Natural killer cell (primary cell): ENCODE measurements around the gene PLXDC1. TPM values are rescaled to one million over a fixed set of nuclear protein-coding genes. Genes with fewer than 3 reads are reported as not detected.

Source experiments
- ATAC-seq, 3 donors: fragments of 150-1000 bp in 2 of 3; fragments of 200-7000 bp in 1 of 3; cut with Tn5 transposase; 1 replicate in 1 of 3; 2 replicates in 2 of 3; pipeline ENCODE4 v1.10.0; 2021; ENCODE audit warnings: mild to moderate bottlenecking in 2 of 3, moderate library complexity in 2 of 3
- DNase-seq, 2 donors: peaks; one replicate each; pipeline versions ENCODE4 v3.0.0 to v3.0.0-alpha.2; 2013 to 2021; ENCODE audit warnings: mixed read lengths in 1 of 2
- H3K27ac ChIP-seq: one replicate; pipeline ENCODE4 v1.5.1; 2013; ENCODE audit warnings: mild to moderate bottlenecking, low read length
- H3K27me3 ChIP-seq: one replicate; pipeline ENCODE4 v1.6.1; 2013; ENCODE audit warnings: low read length; ENCODE audit not compliant: control insufficient read depth, insufficient read depth
- H3K36me3 ChIP-seq: one replicate; pipeline ENCODE4 v1.6.1; 2013; ENCODE audit warnings: low read length; ENCODE audit not compliant: control insufficient read depth, insufficient read depth
- H3K4me1 ChIP-seq: one replicate; pipeline ENCODE4 v1.6.1; 2013; ENCODE audit warnings: low read length; ENCODE audit not compliant: control insufficient read depth, insufficient read depth
- H3K4me3 ChIP-seq: one replicate; pipeline ENCODE4 v1.5.1; 2013; ENCODE audit warnings: low read length
- H3K9me3 ChIP-seq: one replicate; pipeline ENCODE4 v1.6.1; 2013; ENCODE audit warnings: low read length; ENCODE audit not compliant: control insufficient read depth, insufficient read depth
- H3K27ac Mint-ChIP-seq, 2 donors: one replicate each; pipeline ENCODE4 v1.8.0; 2022; ENCODE audit warnings: mild to moderate bottlenecking in 2 of 2, mixed read lengths in 2 of 2, moderate library complexity in 1 of 2
- H3K27me3 Mint-ChIP-seq, 2 donors: one replicate each; pipeline ENCODE4 v1.8.0; 2022; ENCODE audit warnings: low read depth in 2 of 2, mixed read lengths in 2 of 2
- H3K36me3 Mint-ChIP-seq: one replicate; pipeline ENCODE4 v1.8.0; 2022; ENCODE audit warnings: mixed read lengths
- H3K4me1 Mint-ChIP-seq, 2 donors: one replicate each; pipeline ENCODE4 v1.8.0; 2022; ENCODE audit warnings: mixed read lengths in 2 of 2
- H3K4me3 Mint-ChIP-seq: one replicate; pipeline ENCODE4 v1.8.0; 2022; ENCODE audit warnings: mild to moderate bottlenecking, moderate library complexity, mixed read lengths
- H3K9me3 Mint-ChIP-seq, 2 donors: one replicate each; pipeline ENCODE4 v1.8.0; 2022; ENCODE audit warnings: mixed read lengths in 2 of 2
- CTCF ChIP-seq: fragments of 200-600 bp; IDR thresholded peaks from one replicate; pipeline ENCODE4 v1.8.0; 2022; ENCODE audit warnings: antibody characterized with exemption
- WGBS: methylation state at CpG from one replicate; pipeline ENCODE4 v1.1.7; 2013; ENCODE audit warnings: missing lambda C conversion rate; ENCODE audit not compliant: insufficient coverage; 5-methylcytosine and 5-hydroxymethylcytosine counted together
- intact Hi-C: fragments of 100-400 bp; cut with micrococcal nuclease; formaldehyde crosslinking; loops from one replicate; pipeline ENCODE4 v1.14.2; 2022
- total RNA-seq, 4 donors: library from RNA; stranded (reverse); fragments of 120-200 nt in 1 of 4; gene quantifications; one replicate each; pipeline versions ENCODE4 v1.2.3 to v1.2.4, GENCODE V29; 2013 to 2022

The PLXDC1 gene
- total RNA-seq, 3 donors from 2014 or later (not counting 1 experiment from before 2014, with no cell fraction given) = 5.7 to 53.6 (median 15.9) TPM

- peak overlapping the region; percentile 72 to 84 for H3K27ac Mint-ChIP-seq
- ATAC-seq (no peak), DNase-seq (no peak)
- 90% methylated on average over 9 of the region's 10 CpGs for WGBS
- no peaks in the 10 kb centered on the region for H3K9me3 Mint-ChIP-seq
- no peak for TF ChIP-seq CTCF
- peak overlapping the region; percentile 68 for H3K4me3 Mint-ChIP-seq
- no peaks in the 10 kb centered on the region for H3K27me3 Mint-ChIP-seq
- Histone ChIP-seq H3K27ac (no peak overlapping the region), H3K4me3 (no peak overlapping the region), H3K27me3 (no peaks in the 10 kb centered on the region), H3K36me3 (peaks cover 12% of the 10 kb centered on the region), H3K9me3 (no peaks in the 10 kb centered on the region), H3K4me1 (peaks cover 46% of the 10 kb centered on the region)
- H3K36me3 Mint-ChIP-seq = no peaks in the 10 kb centered on the region
- peaks cover 22 to 51% of the 10 kb centered on the region in 2 donors for H3K4me1 Mint-ChIP-seq
- intact Hi-C loops = no loop called here
Observed at GRCh38 chr17:39194985-39195524, 43.6 kb upstream of the PLXDC1 start.

GRCh38 chr17:39194089-39194984, 42.9 kb upstream of the PLXDC1 start:
- peak overlapping the region in 1 of 2 donors; percentile 84 for H3K27ac Mint-ChIP-seq
- intact Hi-C loops = no loop called here
- peaks cover 42% of the 10 kb centered on the region for H3K4me1 ChIP-seq
- no peak for ATAC-seq
- H3K4me3 Mint-ChIP-seq = no peak overlapping the region
- H3K36me3 ChIP-seq = peaks cover 12% of the 10 kb centered on the region
- no peak for DNase-seq
- no peaks in the 10 kb centered on the region for H3K27me3 ChIP-seq
- WGBS = 94% methylated on average over 20 of the region's 20 CpGs
- H3K9me3 Mint-ChIP-seq = no peaks in the 10 kb centered on the region
- no peaks in the 10 kb centered on the region for H3K9me3 ChIP-seq
- H3K36me3 Mint-ChIP-seq = no peaks in the 10 kb centered on the region
- H3K27me3 Mint-ChIP-seq = no peaks in the 10 kb centered on the region
- no peak overlapping the region for H3K27ac ChIP-seq
- no peak overlapping the region for H3K4me3 ChIP-seq
- TF ChIP-seq CTCF = no peak
- H3K4me1 Mint-ChIP-seq = peaks cover 15 to 44% of the 10 kb centered on the region in 2 donors

- H3K4me1 Mint-ChIP-seq = peaks cover 11 to 44% of the 10 kb centered on the region in 2 donors
- ATAC-seq (no peak), DNase-seq (no peak)
- WGBS = 88% methylated on average over 8 of the region's 10 CpGs
- H3K4me3 ChIP-seq = no peak overlapping the region
- no peaks in the 10 kb centered on the region for H3K9me3 Mint-ChIP-seq
- TF ChIP-seq CTCF = no peak
- H3K36me3 Mint-ChIP-seq = no peaks in the 10 kb centered on the region
- H3K9me3 ChIP-seq = no peaks in the 10 kb centered on the region
- H3K4me3 Mint-ChIP-seq = no peak overlapping the region
- no peaks in the 10 kb centered on the region for H3K27me3 Mint-ChIP-seq
- no peaks in the 10 kb centered on the region for H3K27me3 ChIP-seq
- intact Hi-C loops = no loop called here
- H3K36me3 ChIP-seq = peaks cover 12% of the 10 kb centered on the region
- H3K27ac Mint-ChIP-seq = no peak overlapping the region
- H3K4me1 ChIP-seq = peaks cover 33% of the 10 kb centered on the region
- no peak overlapping the region for H3K27ac ChIP-seq
Observed at GRCh38 chr17:39193346-39193745, 41.9 kb upstream of the PLXDC1 start.
